LNCAP (cell line): Measurements from ENCODE around the gene LYPD4.

Source experiments
- CTCF ChIP-seq: fragments of 450-650 bp; IDR thresholded peaks from 2 replicates; pipeline ENCODE4 v1.5.1; 2017; ENCODE audit warnings: mild to moderate bottlenecking

The LYPD4 gene

GRCh38 chr19:41879080-41879479 is 34.6 kb upstream of the LYPD4 start:
- no peak for TF ChIP-seq CTCF

- TF ChIP-seq CTCF: no peak
Observed at GRCh38 chr19:41877916-41878905, 33.7 kb upstream of the LYPD4 start.

GRCh38 chr19:41876847-41877832 is 32.7 kb upstream of the LYPD4 start, which contains the start of gene CD79A:
Gene CD79A (plus strand): TSS chr19:41877279. CDS start chr19:41877305, 26 bp downstream.
- TF ChIP-seq CTCF: no peak

GRCh38 chr19:41872775-41873647 is 28.5 kb upstream of the LYPD4 start:
- peak; percentile 45 for TF ChIP-seq CTCF

- no peak for TF ChIP-seq CTCF
Observed at GRCh38 chr19:41872384-41872774, 27.9 kb upstream of the LYPD4 start.

- no peak for TF ChIP-seq CTCF
Observed at GRCh38 chr19:41871573-41872383, 27.3 kb upstream of the LYPD4 start.
